GM19438 (cell line): ENCODE results near the gene TAF5L.
A peak's percentile ranks its signal among the peaks of the same experiment; 100 is the strongest.
"Not testable (repeated sequence)": the region's sequence is repeated elsewhere in the genome, so short reads cannot be mapped to it uniquely, and the experiment has no call there.

Experiments used
- ATAC-seq: cut with Tn5 transposase; IDR thresholded peaks from one replicate; pipeline ENCODE4 v1.9.1; 2021; ENCODE audit warnings: low read depth; ENCODE audit not compliant: unreplicated experiment

Gene TAF5L

DNA sequence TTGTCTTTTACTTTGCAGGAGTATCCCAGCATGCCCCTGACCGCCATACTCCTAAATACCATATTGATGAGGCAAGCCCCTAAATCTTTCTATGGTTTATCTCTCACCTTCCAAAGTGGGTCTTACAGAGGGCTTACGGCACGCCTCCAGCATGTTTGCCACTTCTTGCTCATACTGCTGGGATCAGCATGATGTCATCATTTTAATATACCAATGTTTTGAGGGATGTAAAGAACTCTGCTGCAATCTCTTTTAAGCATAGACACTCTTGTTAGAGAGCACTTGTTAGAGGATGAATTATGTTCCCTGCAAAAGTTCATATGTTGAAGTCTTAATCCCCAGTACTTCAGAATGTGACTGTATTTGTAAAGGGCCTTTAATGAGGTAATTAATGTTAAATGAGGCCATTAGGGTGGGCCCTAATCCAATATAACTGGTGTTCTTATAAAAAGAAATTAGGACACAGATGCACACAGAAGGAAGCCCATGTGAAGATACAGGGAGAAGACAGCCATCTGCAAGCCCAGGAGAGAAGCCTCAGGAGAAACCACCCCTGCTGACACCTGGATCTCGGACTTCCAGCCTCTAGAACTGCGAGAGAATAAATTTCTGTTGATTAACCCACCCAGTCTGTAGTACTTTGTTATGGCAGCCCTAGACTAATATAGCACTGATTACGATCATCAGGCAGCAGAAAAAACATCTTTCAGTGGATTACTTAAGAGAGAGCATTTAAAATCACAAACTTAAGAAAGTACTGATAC, 51.1 kb downstream of the TAF5L start:
- ATAC-seq = no peak

DNA sequence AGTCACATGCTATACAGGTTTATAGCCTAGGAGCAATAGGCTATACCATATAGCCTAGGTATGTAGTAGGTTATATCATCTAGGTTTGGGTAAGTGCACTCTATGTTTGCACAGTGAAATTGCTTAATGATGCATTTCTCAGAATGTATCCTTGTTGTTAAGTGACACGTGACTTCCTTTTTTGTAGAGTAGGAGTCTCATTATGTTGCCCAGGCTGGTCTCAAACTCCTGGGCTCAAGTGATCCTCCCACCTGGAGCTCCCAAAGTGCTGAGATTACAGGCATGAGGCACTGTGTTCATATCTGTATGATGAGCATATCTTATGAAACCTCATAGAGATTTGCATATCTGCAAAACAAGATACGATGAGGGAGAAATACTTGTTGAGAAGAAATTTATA, 53.6 kb downstream of the TAF5L start:
- ATAC-seq = no peak

DNA sequence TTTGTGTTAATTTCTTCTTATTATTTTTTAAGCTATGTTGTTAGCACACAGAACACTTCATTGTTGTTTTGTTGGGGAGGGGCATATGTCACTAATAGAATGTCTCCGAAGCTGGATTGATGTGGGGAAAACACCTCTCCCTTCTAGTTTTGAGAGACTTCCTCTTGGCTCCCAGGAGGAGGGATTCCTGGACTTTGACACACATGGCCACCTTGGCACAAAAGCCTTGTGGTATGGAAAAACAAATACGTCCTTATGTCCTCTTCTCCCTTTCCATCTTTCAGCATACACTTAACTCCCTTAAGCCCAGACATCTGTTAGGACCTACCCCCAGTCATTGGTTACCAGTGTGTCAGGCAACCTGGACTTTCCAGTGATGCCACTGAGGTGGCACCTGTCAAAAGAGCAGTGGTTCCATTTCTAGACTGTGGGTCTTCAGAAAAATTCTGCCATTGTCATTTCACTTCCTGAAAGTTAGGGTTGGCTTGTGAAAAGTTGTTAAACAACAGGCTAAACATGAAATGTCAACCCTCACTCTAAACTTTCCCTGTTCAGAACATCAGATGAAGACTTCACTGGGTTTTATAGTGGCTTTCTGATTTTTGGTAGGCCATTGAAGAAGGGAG, 54.9 kb downstream of the TAF5L start:
- ATAC-seq = no peak

DNA sequence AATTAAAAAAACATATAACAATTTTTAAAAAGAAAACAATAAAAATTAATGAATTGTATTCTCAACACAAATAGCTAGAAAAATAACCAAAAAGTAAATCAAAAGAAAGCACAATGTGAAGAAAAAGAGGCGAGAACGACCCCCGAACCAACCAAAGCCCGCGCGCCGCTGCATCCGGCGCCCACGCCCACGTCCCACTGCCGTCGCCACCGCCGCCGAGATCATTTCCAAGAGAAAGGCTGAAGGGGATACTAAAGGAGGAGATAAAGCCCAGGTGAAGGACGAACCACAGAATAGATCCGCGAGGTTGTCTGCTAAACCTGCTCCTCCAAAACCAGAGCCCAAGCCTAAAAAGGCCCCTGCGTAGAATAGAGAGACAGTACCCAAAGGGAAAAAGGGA, 55.6 kb downstream of the TAF5L start:
- ATAC-seq = no peak

DNA sequence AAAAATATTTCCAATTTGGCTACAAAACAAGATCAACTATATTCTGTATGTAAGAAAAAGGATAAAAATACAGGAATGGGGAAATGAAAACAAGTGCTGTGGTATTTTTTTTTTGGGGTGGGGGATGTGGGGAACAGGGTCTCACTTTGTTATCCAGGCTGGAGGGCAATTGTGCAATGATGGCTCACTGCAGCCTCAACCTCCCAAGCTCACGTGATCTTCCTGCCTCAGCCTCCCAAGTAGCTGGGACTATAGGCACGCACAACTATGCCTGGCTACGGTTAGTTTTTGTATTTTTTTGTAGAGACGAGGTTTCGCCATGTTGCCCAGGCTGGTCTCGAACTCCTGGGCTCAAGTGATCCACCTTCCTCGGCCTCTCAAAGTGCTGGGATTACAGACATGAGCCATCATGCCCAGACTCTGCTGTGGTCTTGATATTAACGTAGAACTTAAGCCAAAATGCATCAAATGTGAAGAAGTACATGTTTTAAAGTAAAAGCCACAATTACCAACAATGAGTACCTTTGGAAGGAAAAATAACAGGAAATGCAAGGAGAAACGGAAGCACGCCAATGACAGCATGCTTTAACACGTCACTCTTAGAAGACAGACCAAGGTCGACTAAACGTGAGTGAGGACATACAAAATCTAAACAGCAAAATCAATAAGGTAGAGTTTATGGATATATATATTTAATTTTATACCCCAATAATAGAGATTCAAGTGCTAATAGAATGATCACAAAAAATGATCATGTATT, 58.6 kb downstream of the TAF5L start:
- ATAC-seq = no peak

DNA sequence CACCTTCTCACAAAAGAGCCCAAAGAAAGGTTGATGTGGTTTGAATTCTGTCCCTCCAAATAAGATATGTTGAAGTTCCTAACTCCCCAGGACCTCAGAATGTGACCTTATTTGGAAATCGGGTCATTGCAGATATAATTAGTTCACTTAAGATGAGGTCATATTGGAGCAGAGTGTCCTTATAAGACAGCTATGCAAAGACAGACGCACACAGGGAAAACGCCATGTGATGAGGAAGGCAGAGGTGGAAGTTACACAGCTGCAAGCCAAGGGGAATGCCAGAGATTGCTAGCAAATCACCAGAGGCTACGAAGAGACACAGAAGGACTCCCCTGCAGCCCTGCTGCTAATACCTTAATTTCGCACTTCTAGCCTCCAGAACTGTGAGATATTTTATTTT, 62.2 kb downstream of the TAF5L start:
- no peak for ATAC-seq

DNA sequence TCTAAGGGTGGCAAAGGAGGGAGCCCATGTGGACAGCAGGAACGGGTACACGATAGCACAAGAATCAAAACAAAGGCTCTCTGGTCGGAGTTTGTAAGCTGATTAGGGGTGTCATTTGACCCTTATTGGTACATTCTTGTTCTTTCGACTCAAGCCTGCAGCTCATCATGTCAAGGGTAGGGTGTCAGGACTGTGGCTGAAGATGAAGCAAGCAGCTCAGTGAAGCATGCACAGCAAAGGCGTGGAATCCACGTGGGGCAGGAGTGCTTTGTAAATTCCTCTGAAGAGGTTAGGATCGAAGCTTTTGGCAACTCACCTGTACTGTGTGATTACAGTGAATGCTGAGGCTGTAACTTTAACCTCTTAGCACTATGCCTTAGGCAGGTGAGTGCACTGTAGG, 62.7 kb downstream of the TAF5L start:
- ATAC-seq = no peak

DNA sequence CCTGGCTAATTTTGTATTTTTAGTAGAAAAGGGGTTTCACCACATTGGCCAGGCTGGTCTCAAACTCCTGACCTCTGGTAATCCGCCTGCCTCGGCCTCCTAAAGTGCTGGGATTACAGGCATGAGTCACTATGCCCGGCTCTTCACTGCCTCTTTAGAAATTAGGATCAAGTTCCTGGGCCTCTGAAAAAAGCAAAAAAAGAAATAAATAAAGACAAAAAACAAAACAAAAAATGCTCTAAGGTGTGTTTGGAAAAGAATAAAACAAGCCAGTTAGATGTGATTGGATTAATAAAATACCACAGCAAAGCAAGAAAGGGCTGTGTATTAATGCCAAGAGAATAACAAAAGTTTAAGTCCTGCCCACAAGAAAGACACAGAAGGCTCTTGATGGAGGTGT, 63.2 kb downstream of the TAF5L start:
- ATAC-seq = no peak

DNA sequence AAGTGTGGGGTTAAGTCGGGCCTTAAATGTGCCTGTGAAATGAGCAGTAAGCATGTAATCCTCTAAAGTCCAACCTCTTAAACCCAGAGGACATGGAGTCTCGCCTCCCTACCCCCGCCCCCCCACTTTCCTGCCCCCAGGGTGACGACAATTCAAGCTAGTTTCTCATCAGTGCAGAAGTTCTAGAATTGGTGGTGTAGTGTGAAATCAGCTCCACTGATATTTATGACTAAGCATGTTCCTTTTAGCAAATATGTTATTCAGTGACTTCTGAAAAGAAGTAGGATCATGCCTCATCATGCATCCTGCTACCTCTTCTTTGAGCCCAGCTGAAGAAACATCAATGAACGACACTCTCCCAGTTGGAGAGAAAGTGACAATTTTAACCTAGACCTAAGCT, 64.8 kb downstream of the TAF5L start:
- ATAC-seq = no peak

DNA sequence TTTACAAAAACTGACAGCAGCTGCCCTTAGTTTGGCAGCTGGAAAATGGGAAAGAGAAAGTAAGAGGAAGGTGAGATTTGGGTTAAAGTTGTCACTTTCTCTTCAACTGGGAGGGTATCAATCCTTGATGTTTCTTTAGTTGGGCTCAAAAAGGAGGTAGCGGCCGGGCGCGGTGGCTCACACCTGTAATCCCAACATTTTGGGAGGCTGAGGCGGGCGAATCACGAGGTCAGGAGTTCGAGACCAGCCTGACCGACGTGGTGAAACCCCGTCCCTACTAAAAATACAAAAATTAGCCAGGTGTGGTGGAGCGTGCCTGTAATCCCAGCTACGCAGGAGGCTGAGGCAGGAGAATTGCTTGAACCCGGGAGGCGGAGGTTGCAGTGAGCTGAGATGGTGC, 65.8 kb downstream of the TAF5L start:
- not testable (repeated sequence) for ATAC-seq

DNA sequence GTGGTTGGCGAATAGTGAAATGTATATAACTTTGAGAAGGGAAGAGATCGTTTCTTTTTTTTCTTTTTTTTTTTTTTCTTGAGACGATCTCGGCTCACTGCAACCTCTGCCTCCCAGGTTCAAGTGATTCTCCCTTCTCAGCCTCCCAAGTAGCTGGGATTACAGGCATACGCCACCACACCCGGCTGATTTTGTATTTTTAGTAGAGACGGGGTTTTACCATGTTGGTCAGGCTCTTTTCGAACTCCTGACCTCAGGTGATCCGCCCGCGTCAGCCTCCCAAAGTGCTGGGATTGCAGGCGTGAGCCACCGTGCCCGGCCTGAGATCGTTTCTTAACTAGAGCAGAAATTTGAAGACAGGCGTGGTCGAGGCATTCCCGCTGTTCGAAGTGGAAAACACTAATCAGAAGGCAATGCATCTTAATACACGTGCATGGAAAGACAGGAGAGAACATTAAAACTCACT, 66.6 kb downstream of the TAF5L start:
- ATAC-seq = not testable (repeated sequence)

DNA sequence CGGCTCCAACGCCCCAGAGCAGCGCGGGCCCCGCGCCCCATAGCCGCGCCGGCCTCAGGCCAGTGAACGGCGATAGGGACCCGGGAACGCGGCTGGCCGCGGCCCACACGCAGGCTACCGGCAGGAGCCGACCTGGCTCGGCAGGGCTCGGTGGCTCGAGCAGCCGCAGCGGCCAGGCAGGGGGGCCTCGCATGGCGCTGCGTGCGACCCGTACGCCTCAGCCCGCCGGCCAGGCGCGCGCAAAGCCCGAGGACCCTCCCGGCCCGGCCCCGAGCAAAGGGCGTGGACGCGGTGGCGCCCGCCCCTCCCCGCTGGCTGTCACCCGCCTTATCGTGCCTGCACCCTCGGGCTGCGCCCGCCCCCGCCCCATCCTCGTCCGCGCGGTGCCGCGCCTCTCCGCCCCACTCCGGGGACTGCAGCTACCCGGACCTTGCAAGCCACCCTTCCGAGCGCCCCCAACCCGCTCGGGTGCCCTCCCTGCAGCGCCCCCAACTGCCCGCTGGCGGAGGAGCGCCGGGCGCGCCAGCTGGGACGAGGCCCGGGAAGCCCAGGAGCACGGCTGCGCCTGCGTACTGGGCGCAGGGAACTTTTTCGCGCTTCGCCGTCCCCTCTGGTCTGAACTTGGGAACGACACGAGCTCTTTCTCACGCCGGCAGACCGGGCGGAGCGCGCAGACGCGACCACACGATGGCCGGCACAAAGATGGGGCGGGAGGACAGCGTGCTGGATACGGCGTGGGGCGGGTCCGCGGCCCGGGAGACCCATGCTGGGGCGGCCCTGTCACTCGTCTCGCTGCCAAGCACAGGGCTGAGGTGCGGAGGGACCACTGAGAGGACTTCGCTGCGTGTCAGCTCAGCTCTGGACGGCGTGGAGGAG, 67.2 kb downstream of the TAF5L start, which contains the start of gene ABCB10:
Gene ABCB10 (minus strand): TSS at position 248 of the 876 bp plus-strand sequence. CDS start 55 bp downstream, at position 193.
- peak; percentile 76 for ATAC-seq

DNA sequence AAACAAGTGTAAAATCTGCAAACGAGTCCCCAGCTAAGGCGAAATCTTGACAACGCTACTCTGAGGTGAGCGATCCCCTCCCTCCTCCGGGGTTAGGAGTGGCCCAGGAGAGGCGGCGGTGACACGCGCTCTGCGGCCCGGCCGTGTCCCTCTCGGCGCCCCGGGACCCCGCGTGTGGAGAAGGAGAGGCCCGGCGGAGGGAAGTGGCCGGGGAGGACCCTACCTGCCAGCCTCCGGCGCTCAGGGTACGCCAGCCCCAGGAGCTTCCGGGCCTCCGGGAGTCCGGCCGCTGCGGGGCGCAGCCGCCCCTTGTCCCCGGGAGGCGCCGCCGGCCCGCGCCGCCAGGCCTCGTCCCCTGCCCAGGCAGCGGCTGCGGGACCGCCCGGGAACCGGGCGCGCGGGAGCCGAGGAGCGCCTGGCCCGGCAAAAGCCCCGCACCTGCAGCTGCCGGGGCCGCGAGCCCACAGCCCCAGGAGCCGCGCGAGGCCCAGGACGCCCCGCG, 68.0 kb downstream of the TAF5L start:
- ATAC-seq = peak; percentile 32

DNA sequence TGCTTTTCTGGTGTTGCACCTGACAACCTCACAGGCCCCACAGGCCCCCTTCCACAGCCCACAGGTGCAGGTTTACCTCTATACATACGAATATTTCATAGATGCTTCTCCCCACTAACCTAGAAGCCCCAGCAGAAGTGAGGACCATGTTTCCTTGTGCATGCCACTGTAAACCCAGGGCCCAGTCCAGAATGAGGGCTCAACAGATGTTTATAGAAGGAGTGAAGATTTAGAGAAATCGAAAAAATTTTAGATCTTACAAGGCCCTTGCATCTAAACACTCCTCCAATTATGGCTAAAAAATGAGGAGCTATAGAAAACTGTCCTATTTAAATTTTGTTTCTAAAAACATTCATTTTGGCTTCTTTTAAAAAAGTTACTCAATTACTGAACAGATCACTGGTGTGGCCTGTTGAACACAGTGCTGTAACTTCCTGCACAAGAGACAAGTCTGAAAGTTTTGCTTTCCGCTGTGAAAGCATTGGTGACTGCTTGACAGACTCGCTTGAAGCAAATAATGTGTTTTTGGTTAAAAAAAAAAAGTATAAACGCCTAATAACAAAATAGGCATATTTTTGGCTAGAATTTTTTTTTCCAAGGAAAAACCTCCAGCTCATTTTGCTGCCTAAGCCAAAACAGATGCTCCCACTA, 68.6 kb downstream of the TAF5L start:
- ATAC-seq = peak; percentile 26

DNA sequence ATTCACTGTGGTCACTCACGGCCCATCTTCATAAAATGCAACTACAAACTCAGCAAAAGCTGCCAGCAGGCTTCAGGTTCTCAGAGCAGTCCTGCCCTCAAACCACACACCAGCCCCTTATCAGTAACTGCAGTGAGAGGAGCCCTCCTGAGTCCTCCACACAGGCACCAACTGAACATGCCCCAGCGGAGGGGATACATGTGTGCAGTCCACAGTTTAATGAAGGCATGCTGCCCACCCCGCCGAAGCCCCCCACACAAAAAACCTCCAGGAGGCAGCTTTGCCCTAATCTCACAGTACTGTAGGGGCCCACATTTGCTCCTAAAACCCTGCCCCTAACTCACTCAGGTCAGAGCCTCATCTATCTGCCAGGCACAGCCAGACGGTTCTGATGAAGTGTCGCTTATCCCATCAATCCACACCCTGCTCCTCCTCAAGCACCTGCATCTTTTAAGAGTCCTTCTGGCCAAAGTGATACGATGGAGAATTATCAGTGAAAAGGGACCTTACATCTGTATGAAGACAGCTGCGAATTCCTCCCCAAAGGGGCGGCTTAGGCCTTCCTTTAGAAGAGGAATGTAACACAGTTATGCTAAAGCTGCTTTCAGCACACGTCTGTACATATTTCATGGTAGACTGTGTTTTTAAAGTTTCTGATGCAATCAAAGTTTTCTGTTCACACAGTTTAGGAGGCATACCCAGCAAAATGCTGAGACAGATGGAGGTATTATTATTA, 70.9 kb downstream of the TAF5L start:
- ATAC-seq = no peak

DNA sequence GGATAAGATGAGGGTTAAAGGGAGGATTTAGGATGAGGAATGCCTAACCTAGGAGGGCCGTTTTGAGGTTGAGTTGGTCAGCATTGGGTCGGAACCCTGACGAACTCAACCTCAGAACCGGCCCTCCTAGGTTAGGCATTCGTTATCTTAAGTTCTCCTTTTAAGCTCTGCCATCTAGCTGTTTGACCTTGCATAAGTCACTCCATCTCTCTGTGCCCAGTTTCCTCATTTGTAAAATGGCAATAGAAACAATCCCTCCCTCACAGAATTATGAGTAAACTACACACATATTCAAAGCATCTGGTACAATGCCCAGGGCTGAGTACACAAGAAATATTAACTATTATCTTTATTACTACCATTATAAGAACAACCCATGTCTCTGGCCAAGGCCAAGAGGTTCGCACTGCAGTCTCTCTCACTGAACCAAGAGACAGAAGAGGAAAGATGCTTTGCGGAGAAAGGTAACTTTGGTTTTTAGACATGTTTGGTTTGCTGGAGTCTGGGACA, 72.2 kb downstream of the TAF5L start:
- no peak for ATAC-seq

DNA sequence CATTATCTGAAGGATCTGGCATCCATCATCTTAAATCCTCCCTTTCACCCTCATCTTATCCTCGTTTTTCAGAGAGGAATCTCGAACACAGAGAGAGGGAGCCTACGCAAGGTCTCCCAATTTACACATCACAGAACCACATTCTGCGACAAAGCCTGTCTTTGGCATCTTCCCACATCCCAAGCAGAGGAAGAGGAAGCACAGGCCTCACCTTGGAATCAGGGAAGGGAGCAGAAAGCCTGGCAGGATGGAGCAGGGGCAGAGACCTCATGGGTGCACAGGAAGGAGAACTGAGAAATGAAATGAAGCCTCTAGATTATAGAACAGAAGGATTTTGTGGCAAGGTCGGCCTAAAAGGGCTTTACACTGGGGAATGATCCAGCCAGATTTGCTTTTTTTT, 73.2 kb downstream of the TAF5L start:
- no peak for ATAC-seq

DNA sequence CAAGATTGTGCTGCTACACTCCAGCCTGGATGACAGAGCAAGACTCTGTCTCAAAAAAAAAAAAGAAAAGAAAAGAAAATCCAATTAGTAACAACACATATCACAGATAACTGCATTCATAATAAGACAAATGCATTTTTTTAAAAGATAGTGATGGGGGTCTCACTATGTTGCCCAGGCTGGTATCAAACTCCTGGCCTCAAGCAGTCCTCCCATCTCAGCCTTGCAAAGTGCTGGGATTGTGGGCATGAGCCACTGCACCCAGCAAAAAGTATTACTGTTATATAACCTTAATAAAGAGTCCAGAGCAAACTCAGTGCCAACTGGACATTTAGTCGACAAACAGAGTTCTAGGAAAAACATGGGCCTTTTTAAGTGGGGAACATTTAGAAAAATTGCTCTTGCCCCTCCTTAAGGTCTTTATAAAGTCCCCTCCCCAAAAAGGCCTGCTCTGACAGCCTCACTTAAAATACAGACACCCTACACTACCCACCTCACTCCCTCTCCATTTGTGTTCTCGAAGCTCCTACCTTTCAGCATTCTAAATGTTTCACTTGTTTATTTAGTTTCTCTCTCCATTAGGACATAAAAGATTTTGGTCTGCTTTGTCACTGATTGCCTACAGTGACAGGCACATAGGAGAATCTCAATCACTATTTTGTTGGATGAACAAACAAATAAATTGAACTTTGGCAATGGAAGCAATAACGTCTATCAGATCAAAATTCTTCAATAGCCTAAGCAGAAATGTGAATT, 74.9 kb downstream of the TAF5L start:
- ATAC-seq = no peak
